PC-3 (cell line): ENCODE data around the gene PSMA8.

Experiments used
- CTCF ChIP-seq: fragments of 300-600 bp; sonication (generic); conservative IDR thresholded peaks from 2 replicates; pipeline ENCODE4 v1.5.1; 2017; ENCODE audit warnings: antibody characterized with exemption, low read depth, mild to moderate bottlenecking, low read length
- EZH2 ChIP-seq: fragments of 300-600 bp; sonication (generic); IDR thresholded peaks from one replicate; pipeline ENCODE4 v1.6.1; 2017; ENCODE audit warnings: antibody characterized with exemption, mild to moderate bottlenecking, low read length; ENCODE audit not compliant: unreplicated experiment

- TF ChIP-seq CTCF (no peak), EZH2 (no peak)
Measured at GRCh38 chr18:26183395-26184112, 49.9 kb downstream of the PSMA8 start.
